SHP77 treated with DMSO at 0.1 percent for 48 hours (cell line): ENCODE results near the gene DNAH17.
A peak's percentile ranks its signal among the peaks of the same experiment; 100 is the strongest.

Experiments
- DNase-seq: peaks from one replicate; lab custom pipeline; 2025; lab: John Stamatoyannopoulos, UW

Gene DNAH17

GRCh38 chr17:78390241-78391050 lies 186.8 kb downstream of the DNAH17 start:
- DNase-seq = no peak

- DNase-seq = no peak
Observed at GRCh38 chr17:78387977-78388941, 188.9 kb downstream of the DNAH17 start.

GRCh38 chr17:78384479-78385175 lies 192.6 kb downstream of the DNAH17 start:
- no peak for DNase-seq

- no peak for DNase-seq
Observed at GRCh38 chr17:78383725-78384471, 193.3 kb downstream of the DNAH17 start.

GRCh38 chr17:78381601-78382232 lies 195.5 kb downstream of the DNAH17 start:
- no peak for DNase-seq

GRCh38 chr17:78380370-78380769 lies 196.8 kb downstream of the DNAH17 start:
- no peak for DNase-seq

GRCh38 chr17:78379131-78379491 lies 198.1 kb downstream of the DNAH17 start:
- no peak for DNase-seq

- DNase-seq = peak; percentile 42
Observed at GRCh38 chr17:78378225-78379130, 198.7 kb downstream of the DNAH17 start, which contains the start of gene PGS1. Gene PGS1, plus strand, starts transcription at chr17:78378649. Its CDS starts 17 bp downstream, at chr17:78378666.

- peak; percentile 18 for DNase-seq
Observed at GRCh38 chr17:78377858-78378224, 199.4 kb downstream of the DNAH17 start.

GRCh38 chr17:78376161-78376560 lies 201.0 kb downstream of the DNAH17 start:
- no peak for DNase-seq

GRCh38 chr17:78375401-78376151 lies 201.6 kb downstream of the DNAH17 start:
- no peak for DNase-seq

GRCh38 chr17:78374631-78375274 lies 202.4 kb downstream of the DNAH17 start:
- no peak for DNase-seq

GRCh38 chr17:78374189-78374588 lies 203.0 kb downstream of the DNAH17 start:
- DNase-seq = no peak
